RWPE1 (cell line): ENCODE data around the gene ZFPM1.

ENCODE experiments used
- CTCF ChIA-PET: fragments of 350-600 bp; sonication (Branson Sonifier 250); formaldehyde crosslinking; extraction: SDS; loops from one replicate; lab custom pipeline; 2021; lab: Yijun Ruan, JAX
- POLR2A ChIA-PET: fragments of 400-600 bp; formaldehyde crosslinking; extraction: SDS; loops from one replicate; lab custom pipeline; 2020; ENCODE audit warnings: antibody characterized with exemption; ENCODE audit not compliant: low non-redundant PET; lab: Yijun Ruan, JAX
- DNase-seq: peaks from one replicate; pipeline ENCODE4 v3.0.0; 2012; ENCODE audit warnings: low spot score
- H3K27ac ChIP-seq: fragments of 450-650 bp; 2 replicates; pipeline ENCODE4 v1.5.1; 2017
- TF ChIP-seq, protein P1 (sequence below): fragments of 450-650 bp; conservative IDR thresholded peaks from 2 replicates; pipeline ENCODE4 v1.5.1; 2017; ENCODE audit warnings: low read depth, mild to moderate bottlenecking

ZFPM1 gene

DNA sequence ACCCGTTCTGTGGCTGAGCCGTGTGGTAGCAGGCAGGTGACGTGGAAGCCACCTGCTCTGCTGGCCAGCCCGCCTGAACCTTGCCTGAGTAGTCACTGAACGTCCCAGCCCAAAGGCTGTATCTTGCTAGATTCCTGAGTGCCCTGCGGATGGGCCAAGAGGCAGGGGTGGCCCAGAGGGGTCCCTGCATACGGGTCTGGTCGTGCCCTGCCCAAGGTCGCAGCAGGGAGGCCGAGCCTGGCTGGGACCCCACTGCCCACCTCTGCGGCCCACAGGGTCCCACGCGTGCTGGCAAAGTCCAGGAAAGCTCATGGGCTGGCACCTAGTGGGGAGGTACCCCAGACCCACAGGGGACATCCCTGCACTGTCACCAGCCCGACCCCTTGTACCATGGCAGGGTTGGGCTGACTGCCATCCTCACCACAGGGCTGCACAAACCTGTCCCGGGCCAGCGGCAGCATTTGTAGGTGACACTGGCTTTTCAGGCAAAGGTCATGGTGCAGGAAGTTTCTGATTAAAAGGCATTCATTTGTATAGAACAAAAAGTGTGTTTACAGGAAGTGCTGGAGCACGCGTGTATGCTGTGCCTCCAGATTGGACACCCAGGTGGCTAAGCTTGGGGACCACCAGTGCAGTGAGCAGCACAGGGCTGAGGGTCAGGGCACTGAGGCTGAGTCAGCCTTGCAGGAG is 72.0 kb downstream of the ZFPM1 start:
- no peak for DNase-seq
- ChIA-PET POLR2A (no interaction called here), CTCF (interaction anchor here (0.5 kb wide), 1 partner anchor 446 kb away, joined by 3 read pairs; no protein-coding TSS in a partner anchor)
- TF ChIP-seq, protein P1, sequence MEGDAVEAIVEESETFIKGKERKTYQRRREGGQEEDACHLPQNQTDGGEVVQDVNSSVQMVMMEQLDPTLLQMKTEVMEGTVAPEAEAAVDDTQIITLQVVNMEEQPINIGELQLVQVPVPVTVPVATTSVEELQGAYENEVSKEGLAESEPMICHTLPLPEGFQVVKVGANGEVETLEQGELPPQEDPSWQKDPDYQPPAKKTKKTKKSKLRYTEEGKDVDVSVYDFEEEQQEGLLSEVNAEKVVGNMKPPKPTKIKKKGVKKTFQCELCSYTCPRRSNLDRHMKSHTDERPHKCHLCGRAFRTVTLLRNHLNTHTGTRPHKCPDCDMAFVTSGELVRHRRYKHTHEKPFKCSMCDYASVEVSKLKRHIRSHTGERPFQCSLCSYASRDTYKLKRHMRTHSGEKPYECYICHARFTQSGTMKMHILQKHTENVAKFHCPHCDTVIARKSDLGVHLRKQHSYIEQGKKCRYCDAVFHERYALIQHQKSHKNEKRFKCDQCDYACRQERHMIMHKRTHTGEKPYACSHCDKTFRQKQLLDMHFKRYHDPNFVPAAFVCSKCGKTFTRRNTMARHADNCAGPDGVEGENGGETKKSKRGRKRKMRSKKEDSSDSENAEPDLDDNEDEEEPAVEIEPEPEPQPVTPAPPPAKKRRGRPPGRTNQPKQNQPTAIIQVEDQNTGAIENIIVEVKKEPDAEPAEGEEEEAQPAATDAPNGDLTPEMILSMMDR = no peak
- peak overlapping the region; percentile 2; the same call in 1 of the 2 replicates for H3K27ac ChIP-seq

DNA sequence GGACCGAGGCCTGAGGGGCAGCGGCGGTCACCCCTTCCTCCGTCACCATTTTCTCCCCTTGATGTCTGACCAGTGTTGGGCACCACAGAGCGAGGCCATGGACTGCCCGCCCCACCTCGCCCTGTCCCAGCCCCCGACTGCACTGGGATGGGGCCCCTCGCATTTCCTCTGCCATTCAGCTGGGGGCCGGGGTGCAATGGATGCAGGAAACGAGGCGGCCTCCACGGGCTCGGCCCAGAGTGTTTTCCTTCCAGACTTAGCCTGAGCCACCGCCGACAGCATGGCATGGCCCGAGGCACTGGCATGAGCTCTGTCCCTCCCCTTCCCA is 72.5 kb downstream of the ZFPM1 start:
- DNase-seq = no peak
- TF ChIP-seq, protein P1 = no peak
- ChIA-PET CTCF (no interaction called here), POLR2A (no interaction called here)
- H3K27ac ChIP-seq = no peak overlapping the region

DNA sequence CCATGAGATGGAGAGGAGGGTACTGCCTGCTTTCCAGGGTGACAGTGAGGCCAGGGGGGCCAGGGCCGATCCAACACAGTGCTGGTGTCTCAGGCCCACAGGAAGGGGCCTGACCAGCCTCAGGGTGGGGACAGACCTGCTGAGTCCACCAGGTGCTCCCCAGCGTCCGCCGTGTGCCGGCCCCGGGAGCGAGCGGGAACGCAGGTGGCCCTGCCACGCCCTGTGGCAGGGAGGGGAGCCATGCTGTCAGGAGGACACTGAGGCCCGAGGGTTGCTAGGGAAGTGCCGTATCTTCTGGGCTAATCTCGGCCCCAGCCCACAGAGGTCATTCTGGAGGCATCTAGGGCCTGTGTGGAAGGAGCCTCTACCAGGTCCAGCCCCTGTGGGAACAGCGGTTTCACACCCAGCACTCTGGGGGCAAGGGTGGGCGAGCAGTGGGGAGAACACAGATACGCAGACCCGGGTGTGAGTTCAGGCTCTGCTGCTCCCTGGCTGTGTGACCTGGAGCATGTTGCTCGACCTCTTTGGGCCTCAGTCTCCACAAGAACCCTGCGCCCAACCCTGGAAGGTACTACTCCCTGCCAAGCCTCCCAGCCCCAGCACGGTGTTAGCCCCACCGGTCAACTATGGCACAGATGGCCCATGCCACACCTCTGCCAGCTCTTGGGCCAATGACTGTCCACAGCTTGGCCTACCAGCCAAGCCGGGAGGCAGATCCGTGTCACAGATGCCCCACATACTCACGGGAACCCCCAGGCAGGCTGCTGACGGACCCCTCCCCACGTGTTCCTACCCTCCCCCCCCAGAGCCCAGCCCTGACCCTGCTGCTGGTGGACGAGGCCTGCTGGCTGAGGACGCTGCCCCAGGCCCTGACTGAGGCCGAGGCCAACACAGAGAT is 73.2 kb downstream of the ZFPM1 start:
- ChIA-PET CTCF (interaction anchor here (0.7 kb wide), 1 partner anchor 101 kb away, joined by 7 read pairs; no protein-coding TSS in a partner anchor), POLR2A (no interaction called here)
- no peak overlapping the region for H3K27ac ChIP-seq
- TF ChIP-seq, protein P1 = no peak
- DNase-seq = no peak

DNA sequence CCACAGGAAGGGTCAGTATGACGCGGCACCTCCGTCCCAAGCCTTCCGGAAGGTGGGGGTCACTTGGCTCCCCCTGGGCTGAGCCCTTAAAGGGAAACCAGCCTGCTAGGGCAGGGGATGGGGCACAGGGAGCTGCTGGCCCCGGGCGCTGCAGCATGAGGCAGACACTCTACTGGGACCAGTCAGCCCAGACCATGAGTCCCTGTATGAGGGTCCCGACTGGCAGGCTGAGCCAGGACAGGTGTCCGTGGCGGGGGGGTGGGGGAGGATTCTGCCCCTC is 73.8 kb downstream of the ZFPM1 start:
- TF ChIP-seq, protein P1 = no peak
- H3K27ac ChIP-seq = no peak overlapping the region
- CTCF ChIA-PET = interaction anchor here (0.7 kb wide), 1 partner anchor 102 kb away, joined by 7 read pairs; no protein-coding TSS in a partner anchor

DNA sequence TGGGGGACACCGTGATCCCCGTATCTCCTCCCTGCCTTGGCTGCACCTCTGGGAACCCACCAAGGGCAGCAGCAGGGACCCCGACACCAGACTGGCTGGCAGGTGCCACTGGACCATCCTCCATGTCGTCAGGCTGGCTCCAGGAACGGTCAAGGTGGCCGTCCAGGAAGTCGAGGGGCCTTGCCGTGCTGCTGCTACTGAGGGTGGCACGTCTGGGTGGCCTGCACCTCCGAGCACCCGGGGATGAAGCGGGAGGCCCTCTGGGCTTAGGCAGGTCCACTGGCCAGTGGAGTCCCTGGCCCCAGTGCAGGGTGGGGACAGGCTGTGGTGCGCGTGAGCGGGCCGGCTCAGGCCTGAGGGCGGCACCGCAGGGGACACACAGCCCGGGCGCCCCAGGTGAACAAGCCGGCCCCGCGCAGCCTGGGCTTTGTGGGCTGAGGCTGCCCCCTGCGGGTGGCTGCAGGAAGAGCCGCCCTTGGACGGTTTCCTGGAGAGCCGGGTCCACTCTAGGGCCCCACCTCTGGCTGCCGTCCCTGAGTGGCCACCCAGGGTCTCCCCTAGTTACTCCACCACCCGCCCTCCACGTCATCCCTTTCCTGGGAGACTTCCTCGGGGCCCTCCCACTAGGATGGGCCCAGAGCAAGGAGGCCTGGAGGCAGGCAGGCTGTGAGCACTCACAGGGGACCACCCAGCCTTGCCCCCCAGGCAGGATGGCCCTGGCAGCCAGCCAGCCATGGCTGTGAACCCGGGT is 74.3 kb downstream of the ZFPM1 start:
- DNase-seq = peak; percentile 54
- H3K27ac ChIP-seq = no peak overlapping the region
- POLR2A ChIA-PET = no interaction called here
- TF ChIP-seq, protein P1 = peak; percentile 76
- CTCF ChIA-PET = interaction anchor here (0.6 to 0.7 kb wide), 3 partner anchors 102 to 695 kb away, joined by 3 to 7 read pairs (median 3); no protein-coding TSS in a partner anchor

More for the DNA sequence above, 73.8 kb downstream of the ZFPM1 start:
- POLR2A ChIA-PET = no interaction called here
- DNase-seq = no peak
